ENCODE measurements around the gene CNN1.
"Not testable (repeated sequence)": the region's sequence is repeated elsewhere in the genome, so short reads cannot be mapped to it uniquely, and the experiment has no call there.

CNN1 gene

DNA sequence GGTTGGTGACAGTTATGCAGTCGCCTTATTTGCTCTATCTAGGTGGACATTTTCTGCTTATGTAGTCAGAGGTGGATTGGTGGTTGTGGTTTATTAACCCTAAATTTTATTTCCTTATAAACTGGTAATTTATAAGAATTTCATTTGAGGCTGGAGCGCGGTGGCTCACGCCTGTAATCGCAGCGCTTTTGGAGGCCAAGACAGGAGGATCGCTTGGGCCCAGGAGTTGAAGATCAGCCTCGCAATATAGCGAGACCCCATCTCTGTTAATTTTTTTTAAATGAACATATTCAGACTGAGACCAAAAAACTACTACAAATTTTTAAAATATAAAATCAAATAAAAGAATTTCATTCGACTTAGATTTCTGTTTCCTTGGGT is 59.4 kb downstream of the CNN1 start:
- Histone ChIP-seq H3K4me1 (ENCODE audit: control insufficient read depth in 5 of 5, insufficient read depth in 5 of 5, low read length in 5 of 5) (peaks cover 0 to 28% (median 16%) of the 10 kb centered on the region in 5 donors), H3K27me3 (ENCODE audit: control insufficient read depth in 5 of 5, insufficient read depth in 4 of 5, low read length in 5 of 5) (no peaks in the 10 kb centered on the region), H3K36me3 (ENCODE audit: control insufficient read depth in 5 of 5, insufficient read depth in 5 of 5, low read length in 5 of 5) (no peaks in the 10 kb centered on the region), H3K4me3 (ENCODE audit: low read depth in 1 of 5, low read length in 5 of 5) (peak overlapping the region; percentile 91 to 98 (median 94)), H3K9me3 (ENCODE audit: control insufficient read depth in 5 of 5, low read length in 5 of 5) (no peaks in the 10 kb centered on the region), H3K27ac (ENCODE audit: low read depth, low read length) (peak overlapping the region; percentile 69), H3K9ac (ENCODE audit: low read length in 5 of 5) (peak overlapping the region; percentile 48 to 97 (median 94))

DNA sequence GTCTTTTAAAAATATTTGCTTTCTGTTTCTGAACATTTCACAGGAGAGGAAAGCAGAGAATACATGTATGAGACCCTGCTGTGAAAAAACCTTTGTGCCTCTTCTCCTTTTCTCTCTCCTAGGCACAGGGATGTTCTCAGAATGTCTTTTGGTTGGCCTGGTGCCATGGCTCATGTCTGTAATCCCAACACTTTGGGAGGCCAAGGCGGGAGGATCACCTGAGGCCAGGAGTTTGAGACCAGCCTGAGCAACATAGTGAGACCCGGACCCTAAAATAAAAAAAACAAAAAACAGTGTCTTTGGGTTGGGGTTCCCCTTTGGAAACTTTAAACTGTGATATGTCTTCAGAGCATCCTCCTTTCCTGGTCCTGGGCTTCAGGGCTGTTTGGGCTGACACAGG is 60.1 kb downstream of the CNN1 start:
- H3K9me3 ChIP-seq (ENCODE audit: control insufficient read depth in 5 of 5, low read length in 5 of 5), result no peaks in the 10 kb centered on the region
- H3K27ac ChIP-seq (ENCODE audit: low read depth, low read length), result no peak overlapping the region
- no peaks in the 10 kb centered on the region for H3K36me3 ChIP-seq (ENCODE audit: control insufficient read depth in 5 of 5, insufficient read depth in 5 of 5, low read length in 5 of 5)
- H3K4me3 ChIP-seq (ENCODE audit: low read depth in 1 of 5, low read length in 5 of 5), result no peak overlapping the region
- no peaks in the 10 kb centered on the region for H3K27me3 ChIP-seq (ENCODE audit: control insufficient read depth in 5 of 5, insufficient read depth in 4 of 5, low read length in 5 of 5)
- peak overlapping the region in 3 of 5 donors; percentile 11 to 96 (median 94) for H3K9ac ChIP-seq (ENCODE audit: low read length in 5 of 5)
- H3K4me1 ChIP-seq (ENCODE audit: control insufficient read depth in 5 of 5, insufficient read depth in 5 of 5, low read length in 5 of 5), result peaks cover 0 to 28% (median 16%) of the 10 kb centered on the region in 5 donors

DNA sequence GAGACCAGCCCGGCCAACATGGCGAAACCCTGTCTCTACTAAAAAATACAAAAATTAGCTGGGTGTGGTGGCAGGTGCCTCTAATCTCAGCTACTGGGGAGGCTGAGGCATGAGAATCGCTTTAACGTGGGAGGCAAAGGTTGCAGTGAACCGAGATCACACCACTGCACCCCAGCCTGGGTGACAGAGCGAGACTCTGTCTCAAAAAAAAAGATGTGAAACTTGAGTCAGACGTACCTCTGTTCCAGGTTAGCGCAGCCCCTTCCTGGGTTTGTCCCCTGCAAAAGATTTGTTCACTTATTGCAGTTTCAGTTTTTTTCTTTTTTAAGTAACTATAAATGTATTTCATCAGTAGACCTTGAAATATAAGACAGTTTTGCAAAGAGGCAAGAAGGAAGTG is 61.1 kb downstream of the CNN1 start:
- peaks cover 0 to 28% (median 16%) of the 10 kb centered on the region in 5 donors for H3K4me1 ChIP-seq (ENCODE audit: control insufficient read depth in 5 of 5, insufficient read depth in 5 of 5, low read length in 5 of 5)
- not testable (repeated sequence) for H3K27ac ChIP-seq (ENCODE audit: low read depth, low read length); H3K4me3 ChIP-seq (ENCODE audit: low read depth in 1 of 5, low read length in 5 of 5); H3K27me3 ChIP-seq (ENCODE audit: control insufficient read depth in 5 of 5, insufficient read depth in 4 of 5, low read length in 5 of 5); H3K9ac ChIP-seq (ENCODE audit: low read length in 5 of 5); H3K36me3 ChIP-seq (ENCODE audit: control insufficient read depth in 5 of 5, insufficient read depth in 5 of 5, low read length in 5 of 5); H3K9me3 ChIP-seq (ENCODE audit: control insufficient read depth in 5 of 5, low read length in 5 of 5)

All from subcutaneous abdominal adipose tissue (tissue), 5 donors.